Measurements from ENCODE around the gene CD226.
"Not testable (repeated sequence)": the region's sequence is repeated elsewhere in the genome, so short reads cannot be mapped to it uniquely, and the experiment has no call there.

The CD226 gene

GRCh38 chr18:69908838-69909237 lies 38.8 kb downstream of the CD226 start:
- DNase-seq (ENCODE audit: low read depth), result no peak

GRCh38 chr18:69906765-69907164 lies 40.9 kb downstream of the CD226 start:
- DNase-seq (ENCODE audit: low read depth), result no peak

- DNase-seq (ENCODE audit: low read depth), result no peak
Observed at GRCh38 chr18:69900941-69901340, 46.7 kb downstream of the CD226 start.

GRCh38 chr18:69899154-69899923 lies 48.3 kb downstream of the CD226 start:
- not testable (repeated sequence) for DNase-seq (ENCODE audit: low read depth)

GRCh38 chr18:69898241-69898861 lies 49.3 kb downstream of the CD226 start:
- DNase-seq (ENCODE audit: low read depth), result no peak

GRCh38 chr18:69897397-69898108 lies 50.1 kb downstream of the CD226 start:
- DNase-seq (ENCODE audit: low read depth), result no peak

GRCh38 chr18:69895066-69896047 lies 52.3 kb downstream of the CD226 start:
- peak; percentile 17 for DNase-seq (ENCODE audit: low read depth)

- DNase-seq (ENCODE audit: low read depth), result no peak
Observed at GRCh38 chr18:69894467-69894866, 53.2 kb downstream of the CD226 start.

- DNase-seq (ENCODE audit: low read depth), result no peak
Observed at GRCh38 chr18:69890558-69890957, 57.1 kb downstream of the CD226 start.

GRCh38 chr18:69889009-69889408 lies 58.7 kb downstream of the CD226 start:
- DNase-seq (ENCODE audit: low read depth), result no peak

GRCh38 chr18:69887256-69887655 lies 60.4 kb downstream of the CD226 start:
- DNase-seq (ENCODE audit: low read depth), result no peak

GRCh38 chr18:69885841-69886531 lies 61.7 kb downstream of the CD226 start:
- DNase-seq (ENCODE audit: low read depth), result no peak

- DNase-seq (ENCODE audit: low read depth), result no peak
Observed at GRCh38 chr18:69885355-69885754, 62.3 kb downstream of the CD226 start.

- no peak for DNase-seq (ENCODE audit: low read depth)
Observed at GRCh38 chr18:69883781-69884180, 63.9 kb downstream of the CD226 start.

GRCh38 chr18:69882965-69883668 lies 64.6 kb downstream of the CD226 start:
- DNase-seq (ENCODE audit: low read depth), result no peak

- no peak for DNase-seq (ENCODE audit: low read depth)
Observed at GRCh38 chr18:69880083-69880482, 67.6 kb downstream of the CD226 start.

- DNase-seq (ENCODE audit: low read depth), result not testable (repeated sequence)
Observed at GRCh38 chr18:69879051-69879450, 68.6 kb downstream of the CD226 start.

- DNase-seq (ENCODE audit: low read depth), result no peak
Observed at GRCh38 chr18:69878213-69878933, 69.3 kb downstream of the CD226 start.

- DNase-seq (ENCODE audit: low read depth), result no peak
Observed at GRCh38 chr18:69876490-69876889, 71.2 kb downstream of the CD226 start.

GRCh38 chr18:69874058-69874457 lies 73.6 kb downstream of the CD226 start:
- no peak for DNase-seq (ENCODE audit: low read depth)
